H4 (cell line): Measurements from ENCODE around the gene APOB. TPM values are rescaled to one million over a fixed set of nuclear protein-coding genes. Genes with fewer than 3 reads are reported as not detected.
A peak's percentile ranks its signal among the peaks of the same experiment; 100 is the strongest.

ENCODE experiments used
- DNase-seq: peaks from one replicate; pipeline ENCODE4 v3.0.0-alpha.2; 2015; ENCODE audit warnings: low spot score
- total RNA-seq: library from RNA; depleted of rRNA; stranded (reverse); fragments of >200 nt; shearing (Covaris generic); gene quantifications from 2 replicates; pipeline ENCODE4 v1.2.3, GENCODE V29; 2014

Gene APOB
- total RNA-seq, 1 experiment from 2014 or later, result not detected

DNA sequence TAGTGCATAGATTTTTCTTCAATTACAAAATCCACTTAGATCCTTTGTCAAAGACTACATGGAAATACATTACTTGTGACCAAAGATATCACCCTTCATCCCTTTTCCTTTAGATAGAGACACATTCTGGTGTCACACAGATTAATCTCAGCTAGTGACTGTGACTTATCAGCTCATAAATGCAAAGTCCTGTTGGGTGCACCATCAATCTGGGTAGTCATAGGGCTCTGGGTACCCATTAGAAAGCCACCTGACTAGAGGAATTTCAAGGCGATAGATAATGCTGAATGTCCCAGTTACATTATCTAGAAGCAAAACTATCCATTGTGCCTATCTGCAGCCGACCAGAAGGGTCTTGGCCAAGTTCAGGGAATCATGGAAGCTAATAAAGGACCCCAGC is 2.6 kb upstream of the APOB start:
- DNase-seq, result no peak

GRCh38 chr2:21044694-21045371 is 960 bp upstream of the APOB start:
- DNase-seq, result no peak

GRCh38 chr2:21042958-21043743 is 722 bp downstream of the APOB start:
- DNase-seq, result peak; percentile 10

GRCh38 chr2:21042708-21042957 is 1.2 kb downstream of the APOB start:
- no peak for DNase-seq

DNA sequence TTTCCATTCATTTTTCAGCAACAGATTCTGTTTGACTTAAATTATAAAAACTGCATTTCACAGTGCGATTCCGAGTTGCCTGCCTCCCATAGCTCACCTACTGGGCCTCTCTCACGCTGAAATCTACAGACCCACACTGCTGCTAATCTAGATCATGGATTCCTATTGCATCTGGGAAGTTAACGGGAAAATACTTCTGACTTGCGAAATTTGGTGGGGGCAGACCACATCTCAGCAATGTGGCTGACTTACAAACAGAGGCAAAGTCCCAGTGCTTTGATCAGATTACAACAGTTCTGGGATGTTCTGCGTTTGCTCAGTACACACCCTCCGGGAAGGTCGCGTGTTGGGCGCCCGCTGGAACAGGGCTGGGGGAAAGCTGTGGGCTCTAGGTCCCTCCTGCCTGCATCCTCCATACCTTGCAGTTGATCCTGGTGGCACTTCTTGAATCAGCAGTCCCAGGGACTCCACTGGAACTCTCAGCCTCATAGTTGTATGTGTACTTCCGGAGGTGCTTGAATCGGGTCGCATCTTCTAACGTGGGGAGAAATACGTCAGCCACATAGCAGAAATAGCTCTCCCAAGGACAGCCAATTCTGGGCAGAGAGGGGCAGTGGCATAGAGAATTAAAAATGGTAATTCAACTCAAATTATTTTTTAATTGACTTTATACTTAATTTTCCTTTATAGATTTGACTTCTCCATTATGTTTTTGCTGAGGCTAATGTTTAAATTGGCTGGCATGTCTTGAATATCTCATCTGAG is 1.7 kb downstream of the APOB start:
- no peak for DNase-seq

DNA sequence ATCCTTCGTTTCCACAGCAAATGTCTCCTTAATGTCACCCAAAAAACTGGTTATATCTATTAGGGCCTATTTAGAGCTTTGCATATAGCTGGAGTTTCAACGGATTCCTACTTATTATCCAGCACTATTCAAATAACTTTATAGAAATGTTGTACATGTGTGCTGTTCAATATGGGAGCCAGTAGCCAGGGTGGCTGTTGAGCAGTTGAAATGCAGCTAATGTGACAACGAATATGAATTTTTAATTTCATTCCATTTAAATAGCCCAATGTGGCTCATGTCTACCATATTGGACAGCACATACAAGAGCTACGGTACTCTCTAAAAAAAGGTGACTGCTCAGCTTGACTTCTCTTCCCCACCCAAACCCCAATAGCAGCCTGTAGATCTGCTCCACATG is 2.4 kb downstream of the APOB start:
- no peak for DNase-seq

- no peak for DNase-seq
Measured at GRCh38 chr2:21040468-21041377, 3.1 kb downstream of the APOB start.

DNA sequence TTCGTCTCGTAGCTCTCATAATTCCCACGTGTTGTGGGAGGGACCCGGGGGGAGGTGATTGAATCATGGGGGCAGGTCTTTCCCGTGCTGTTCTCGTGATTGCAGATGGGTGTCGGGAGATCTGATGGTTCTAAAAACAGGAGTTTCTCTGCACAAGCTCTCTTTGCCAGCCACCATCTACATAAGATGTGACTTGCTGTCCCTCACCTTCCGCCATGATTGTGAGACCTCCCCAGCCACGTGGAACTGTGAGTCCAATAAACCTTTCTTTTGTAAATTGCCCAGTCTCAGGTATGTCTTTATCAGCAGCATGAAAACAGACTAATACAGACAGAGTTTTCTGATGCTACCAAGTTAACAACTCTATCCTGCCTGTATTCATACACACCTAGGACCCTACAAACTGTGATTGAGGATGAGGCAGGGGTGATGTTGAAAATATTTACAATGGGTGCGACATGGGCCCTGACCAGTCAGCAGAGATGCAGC is 3.9 kb downstream of the APOB start:
- no peak for DNase-seq

DNA sequence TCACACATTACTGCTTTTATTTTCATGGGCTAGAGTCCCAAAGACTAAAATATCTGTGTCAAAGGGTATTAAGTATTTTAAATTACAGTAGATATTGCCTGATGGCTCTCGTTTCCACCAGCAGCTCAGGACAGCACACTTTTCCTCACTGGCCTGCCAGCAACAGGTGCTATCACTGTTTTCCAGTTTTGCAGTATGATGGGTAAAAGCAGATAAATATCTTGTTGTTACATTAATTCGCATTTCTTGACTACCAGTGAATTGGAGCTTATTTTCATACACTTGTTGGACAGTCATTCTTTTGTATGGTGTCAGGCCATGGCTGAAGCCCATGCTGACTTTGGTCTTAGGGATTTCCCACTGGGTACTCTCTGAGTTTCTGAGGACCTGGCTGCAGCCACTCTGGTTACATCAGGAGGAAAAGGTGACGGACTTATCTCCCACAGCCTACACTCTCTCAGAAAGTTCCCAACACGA is 4.8 kb downstream of the APOB start:
- no peak for DNase-seq

DNA sequence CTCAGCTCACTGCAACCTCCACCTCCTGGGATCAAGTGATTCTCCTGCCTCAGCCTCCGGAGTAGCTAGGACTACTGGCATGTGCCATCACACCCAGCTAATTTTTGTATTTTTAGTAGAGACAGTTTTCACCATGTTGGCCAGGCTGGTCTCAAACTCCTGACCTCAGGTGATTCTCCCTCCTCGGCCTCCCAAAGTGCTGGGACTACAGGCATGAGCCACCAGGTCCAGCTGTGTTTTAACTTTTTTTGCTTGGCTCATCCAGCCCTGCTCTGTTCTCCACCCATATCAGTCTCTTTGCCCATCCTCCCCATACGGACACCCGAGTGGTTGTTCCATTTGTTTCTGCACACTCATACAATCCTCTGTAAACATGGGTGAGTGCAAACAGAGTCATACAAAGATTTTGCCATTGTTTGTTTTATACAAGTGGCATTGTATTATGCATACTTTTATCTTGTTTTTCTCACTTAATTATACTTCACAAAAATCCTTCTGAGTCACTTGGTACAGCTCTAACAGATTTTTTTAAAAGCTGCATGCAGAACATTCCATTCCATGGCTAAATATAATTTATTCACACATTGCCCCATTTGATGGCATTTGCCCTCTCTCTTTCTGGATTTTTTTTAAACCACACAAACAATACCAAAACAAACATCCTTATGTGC is 5.3 kb downstream of the APOB start:
- no peak for DNase-seq

DNA sequence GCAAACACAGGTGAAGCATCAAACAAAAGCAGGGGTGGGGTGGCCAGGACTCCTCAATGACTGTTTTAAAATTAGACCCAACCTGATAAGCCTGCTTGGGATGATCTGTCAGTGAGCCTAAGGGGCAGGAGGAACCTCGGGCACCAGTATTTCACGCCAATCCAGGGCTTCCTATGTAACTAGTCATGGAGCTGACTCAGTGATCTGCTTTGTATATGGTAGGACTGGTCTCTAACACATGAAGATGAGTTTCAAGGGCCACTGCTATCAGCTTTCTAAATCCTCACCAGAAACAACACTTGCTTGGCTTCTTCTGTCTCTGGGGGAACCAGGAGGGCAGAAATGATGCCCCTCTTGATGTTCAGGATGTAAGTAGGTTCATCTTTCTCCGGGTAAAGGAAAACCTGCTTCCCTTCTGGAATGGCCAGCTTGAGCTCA is 6.2 kb downstream of the APOB start:
- no peak for DNase-seq

GRCh38 chr2:21036708-21037670 is 6.9 kb downstream of the APOB start:
- DNase-seq, result no peak

- no peak for DNase-seq
Measured at GRCh38 chr2:21035974-21036707, 7.7 kb downstream of the APOB start.

- no peak for DNase-seq
Measured at GRCh38 chr2:21035282-21035973, 8.4 kb downstream of the APOB start.

DNA sequence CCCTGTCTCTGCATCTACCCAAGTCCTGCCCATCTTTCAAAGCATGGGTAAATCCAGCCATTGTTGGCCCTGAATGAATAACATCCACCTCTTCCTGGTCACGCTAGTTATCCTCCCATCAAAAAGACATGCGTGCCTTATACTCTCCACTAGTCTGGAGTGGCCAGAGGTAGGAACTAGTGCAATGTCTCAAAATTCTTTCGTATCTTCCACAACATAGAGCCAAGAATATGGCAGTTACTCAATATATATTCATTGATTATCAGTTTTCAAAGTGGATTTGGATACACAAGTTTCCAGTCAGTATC is 8.9 kb downstream of the APOB start:
- DNase-seq, result no peak

- no peak for DNase-seq
Measured at GRCh38 chr2:21034156-21034971, 9.5 kb downstream of the APOB start.

DNA sequence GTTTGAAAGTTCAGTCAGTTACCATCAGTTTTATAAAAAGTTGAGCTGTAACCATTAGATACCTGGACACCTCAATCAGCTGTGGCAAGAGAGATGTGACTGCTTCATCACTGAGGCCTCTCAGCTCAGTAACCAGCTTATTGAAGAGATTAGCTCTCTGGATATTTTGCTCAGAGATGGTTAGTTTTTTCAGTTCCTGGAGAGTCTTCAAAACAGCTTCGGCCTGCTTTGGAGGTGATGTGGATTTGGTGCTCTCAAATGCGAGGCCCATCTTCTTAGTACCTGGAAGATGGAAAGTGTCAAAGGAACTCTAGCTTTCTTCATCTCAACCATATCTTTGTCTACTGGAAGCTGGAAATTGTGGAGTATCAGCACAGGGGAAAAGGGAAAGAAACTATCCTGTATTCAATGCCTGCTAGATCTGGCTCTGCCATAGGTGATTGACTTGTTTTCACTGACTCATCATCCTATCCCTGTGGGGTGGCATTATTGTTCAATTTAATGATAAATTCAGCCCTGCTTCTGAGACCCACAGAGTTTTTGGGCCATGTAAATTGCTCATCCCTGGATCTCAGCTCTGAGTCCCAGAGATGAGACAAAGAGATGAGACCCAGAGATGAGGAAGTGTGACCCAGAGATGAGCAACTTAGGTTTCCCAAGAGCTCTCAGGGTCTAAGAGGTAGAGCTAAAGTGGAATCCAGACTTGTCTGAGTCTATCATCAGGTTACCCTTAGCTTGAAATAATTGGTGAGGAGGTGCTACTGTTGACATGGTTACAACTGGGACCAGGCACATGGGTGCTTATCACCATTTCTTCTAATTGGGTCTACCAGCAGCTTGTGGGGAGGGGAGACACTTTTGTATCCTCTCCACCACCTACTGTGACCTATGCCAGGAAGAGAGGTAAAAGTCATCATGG is 10.4 kb downstream of the APOB start:
- no peak for DNase-seq
